ENCODE data around the gene DUSP16. TPM values are rescaled to one million over a fixed set of nuclear protein-coding genes. Genes with fewer than 3 reads are reported as not detected.
"Not testable (repeated sequence)": the region's sequence is repeated elsewhere in the genome, so short reads cannot be mapped to it uniquely, and the experiment has no call there.

The DUSP16 gene
- total RNA-seq, 1 donor from 2014 or later = 24.2 TPM

GRCh38 chr12:12583510-12584178 lies 21.0 kb upstream of the DUSP16 start:
- DNase-seq = no peak

DNA sequence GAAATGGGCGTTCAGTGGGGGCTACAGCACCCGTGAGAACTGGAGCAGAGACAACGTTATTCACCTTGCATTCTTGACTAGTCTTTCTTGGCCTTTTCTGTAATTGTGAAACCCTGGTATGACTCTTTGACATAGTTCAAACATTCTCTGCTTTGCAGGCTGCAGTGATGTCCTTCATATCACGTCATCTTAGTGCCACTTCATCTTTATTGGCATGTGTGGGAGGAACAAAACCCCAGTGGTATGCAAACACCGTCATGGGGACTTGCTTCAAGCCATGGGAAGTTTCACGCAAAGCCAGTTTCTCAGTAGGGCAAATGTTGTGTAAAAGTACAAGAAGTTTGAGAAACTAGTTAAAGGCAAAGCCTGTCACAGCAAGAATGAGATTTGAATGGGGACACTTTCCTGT lies 20.2 kb upstream of the DUSP16 start:
- DNase-seq = no peak

- DNase-seq = no peak
Measured at GRCh38 chr12:12582193-12582881, 19.7 kb upstream of the DUSP16 start.

- DNase-seq = not testable (repeated sequence)
Measured at GRCh38 chr12:12580716-12581115, 18.1 kb upstream of the DUSP16 start.

- DNase-seq = no peak
Measured at GRCh38 chr12:12577786-12578185, 15.1 kb upstream of the DUSP16 start.

- no peak for DNase-seq
Measured at GRCh38 chr12:12572659-12573058, 10.0 kb upstream of the DUSP16 start.

DNA sequence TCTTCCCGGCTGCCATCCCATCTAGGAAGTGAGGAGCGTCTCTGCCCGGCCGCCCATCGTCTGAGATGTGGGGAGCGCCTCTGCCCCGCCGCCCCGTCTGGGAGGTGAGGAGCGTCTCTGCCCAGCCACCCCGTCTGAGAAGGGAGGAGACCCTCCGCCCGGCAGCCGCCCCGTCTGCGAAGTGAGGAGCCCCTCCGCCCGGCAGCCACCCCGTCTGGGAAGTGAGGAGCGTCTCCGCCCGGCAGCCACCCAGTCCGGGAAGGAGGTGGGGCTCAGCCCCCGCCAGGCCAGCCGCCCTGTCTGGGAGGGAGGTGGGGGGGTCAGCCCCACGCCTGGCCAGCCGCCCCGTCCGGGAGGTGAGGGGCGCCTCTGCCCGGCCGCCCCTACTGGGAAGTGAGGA lies 3.3 kb upstream of the DUSP16 start:
- not testable (repeated sequence) for DNase-seq

GRCh38 chr12:12564911-12565310 lies 2.2 kb upstream of the DUSP16 start:
- DNase-seq = no peak

DNA sequence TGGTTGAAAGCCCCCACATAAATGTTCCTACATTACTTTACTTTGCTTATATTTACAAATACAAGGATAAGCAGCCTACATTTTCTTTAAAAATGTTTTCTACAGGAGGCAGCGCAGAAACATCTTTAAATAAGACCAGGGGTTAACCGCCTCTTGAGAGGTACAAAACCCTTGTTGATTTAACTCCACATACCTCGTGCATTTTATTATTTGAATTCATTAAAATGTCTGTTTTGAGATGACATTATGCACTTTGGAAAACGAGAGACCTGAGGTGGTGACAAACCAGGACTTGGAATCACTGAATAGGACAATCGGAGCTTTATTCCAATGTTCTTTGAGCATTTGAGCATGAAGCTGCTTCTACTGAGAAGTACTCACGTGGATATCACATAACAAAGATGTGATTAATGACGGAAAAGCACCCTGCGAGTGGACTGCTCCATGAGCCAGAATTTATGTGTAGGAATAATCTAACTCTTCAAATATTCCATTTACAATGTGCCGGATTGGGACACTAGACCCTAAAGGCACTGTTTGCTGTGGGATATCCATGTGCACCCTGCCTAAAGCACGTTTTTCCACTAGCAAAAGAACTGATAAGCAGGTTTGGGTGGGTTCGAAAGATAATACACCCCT lies 746 bp upstream of the DUSP16 start:
- peak; percentile 51 for DNase-seq

GRCh38 chr12:12562016-12562483 lies 613 bp downstream of the DUSP16 start:
- DNase-seq = no peak

DNA sequence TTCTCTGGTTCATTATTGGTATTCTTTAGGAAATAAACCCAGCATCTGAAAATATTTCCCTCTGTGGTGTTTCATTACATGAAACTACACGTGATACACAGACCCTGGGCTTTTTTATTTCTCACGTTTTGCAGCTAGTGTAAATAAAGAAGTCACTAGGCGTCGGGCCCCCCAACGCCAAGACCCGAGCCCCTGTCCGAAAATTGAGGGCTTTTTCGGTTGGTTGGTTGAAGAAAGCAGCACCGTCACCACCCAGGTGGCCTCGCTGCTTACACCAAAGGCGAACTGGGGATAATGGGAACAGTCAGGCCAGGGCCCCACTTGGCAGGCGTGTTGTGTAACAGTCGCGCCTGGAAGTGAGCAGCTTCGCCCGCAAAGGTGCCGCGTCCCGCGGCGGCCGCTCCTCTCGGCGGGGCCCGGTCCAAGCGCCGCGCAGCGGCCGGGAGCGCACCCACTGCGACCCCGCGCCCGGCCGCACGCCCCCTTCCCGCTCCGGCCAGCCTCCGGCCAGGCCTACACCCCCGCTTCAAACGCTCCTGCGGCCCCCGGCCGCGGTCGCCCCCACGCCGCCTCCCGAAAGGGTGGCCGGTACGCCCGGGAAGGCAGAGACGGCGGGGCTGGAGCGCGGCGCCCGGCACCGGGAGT lies 1.2 kb downstream of the DUSP16 start:
- DNase-seq = no peak

DNA sequence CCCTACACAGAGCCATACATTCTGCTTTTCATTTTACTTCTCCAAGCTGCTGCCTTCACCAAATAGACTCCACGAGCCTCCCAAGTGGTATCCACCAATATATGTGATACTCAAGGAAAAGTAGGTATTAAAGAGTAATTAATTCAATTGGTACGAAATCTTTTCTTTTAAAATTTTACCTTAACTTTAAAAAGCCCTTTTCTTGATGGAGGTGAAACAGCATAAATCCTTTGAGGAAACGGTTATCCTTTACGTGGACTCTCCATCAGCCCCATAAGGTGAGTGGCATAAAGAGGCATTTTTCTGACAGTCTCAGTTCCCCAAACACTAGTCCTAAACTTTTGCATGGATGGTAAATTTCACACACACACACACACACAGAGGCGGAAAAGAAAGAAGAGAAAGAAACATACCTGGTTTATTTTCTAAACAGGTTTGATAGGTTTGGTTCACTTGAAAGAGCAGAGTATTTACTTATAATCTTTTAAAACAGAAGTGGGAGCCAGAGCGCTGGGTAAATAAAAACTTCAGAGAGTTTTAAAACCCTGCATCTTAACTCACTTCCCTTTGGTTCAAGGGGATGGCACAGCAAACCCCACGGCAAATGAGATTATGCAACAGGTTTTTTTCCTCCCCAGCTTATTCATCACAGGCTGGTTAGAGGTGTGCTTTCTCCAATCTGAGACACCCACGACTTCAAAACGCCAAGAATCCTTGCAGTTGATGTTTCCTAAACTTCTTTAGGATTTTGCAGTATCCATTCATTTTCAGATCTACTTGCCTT lies 1.9 kb downstream of the DUSP16 start:
- peak; percentile 56 for DNase-seq

DNA sequence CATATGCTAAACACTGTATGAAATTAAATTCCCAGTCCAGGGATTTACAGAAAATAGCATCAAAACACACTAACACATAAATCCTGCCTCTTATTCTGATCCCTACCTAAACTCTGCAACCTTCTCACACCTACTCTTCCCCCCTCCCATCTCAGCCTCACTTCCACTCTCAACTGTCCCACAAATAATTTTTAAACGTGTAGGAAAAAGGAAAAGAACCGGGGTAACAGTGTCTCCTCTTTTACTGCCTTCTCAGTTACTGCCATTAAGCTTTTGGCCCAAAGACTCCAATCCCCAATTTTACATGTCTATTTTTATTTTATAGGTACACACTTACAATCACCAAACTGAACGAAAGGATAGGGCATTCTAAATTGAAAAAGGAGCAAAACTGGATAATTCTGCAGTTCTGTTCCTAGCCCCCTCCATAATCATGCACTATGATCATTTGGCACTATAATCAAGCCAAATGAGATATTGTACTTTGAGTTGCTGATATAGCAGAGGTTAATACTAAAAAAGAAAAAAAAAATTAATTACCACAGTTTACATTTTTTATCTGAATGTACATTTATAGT lies 2.9 kb downstream of the DUSP16 start:
- DNase-seq = no peak

DNA sequence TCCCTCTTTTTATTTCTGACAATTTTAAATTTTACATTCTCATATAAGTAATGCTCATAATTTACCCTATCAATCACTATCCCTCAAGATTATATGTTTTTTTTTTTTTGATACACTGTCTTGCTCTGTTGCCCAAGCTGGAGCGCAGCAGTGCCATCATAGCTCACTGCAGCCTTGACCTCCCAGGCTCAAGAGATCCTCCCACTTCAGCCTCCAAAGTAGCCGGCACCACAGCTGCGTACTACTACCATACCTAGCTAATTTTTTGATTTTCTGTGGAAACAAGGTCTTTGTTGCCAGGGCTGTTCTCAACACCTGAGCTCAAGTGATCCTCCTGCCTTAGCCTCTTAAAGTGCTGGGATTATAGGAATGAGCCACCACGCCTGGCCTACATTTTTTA lies 4.4 kb downstream of the DUSP16 start:
- no peak for DNase-seq

- DNase-seq = no peak
Measured at GRCh38 chr12:12557733-12558132, 4.9 kb downstream of the DUSP16 start.

DNA sequence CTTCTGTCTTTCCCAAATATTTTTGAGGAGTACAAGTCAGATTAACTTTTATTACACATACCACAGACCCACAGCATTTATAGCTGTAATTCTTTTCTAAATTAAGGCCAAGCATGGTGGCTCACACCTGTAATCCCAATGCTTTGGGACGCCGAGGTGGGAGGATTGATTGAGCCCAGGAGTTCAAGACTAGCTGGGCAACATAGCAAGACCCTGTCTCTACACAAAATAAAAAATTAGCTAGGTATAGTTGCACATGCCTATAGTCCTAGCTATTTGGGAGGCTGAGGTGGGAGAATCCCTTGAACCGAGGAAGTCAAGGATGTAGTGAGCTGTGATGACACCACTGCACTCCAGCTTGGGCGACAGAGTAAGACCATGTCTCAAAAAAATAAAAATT lies 7.0 kb downstream of the DUSP16 start:
- DNase-seq = no peak

DNA sequence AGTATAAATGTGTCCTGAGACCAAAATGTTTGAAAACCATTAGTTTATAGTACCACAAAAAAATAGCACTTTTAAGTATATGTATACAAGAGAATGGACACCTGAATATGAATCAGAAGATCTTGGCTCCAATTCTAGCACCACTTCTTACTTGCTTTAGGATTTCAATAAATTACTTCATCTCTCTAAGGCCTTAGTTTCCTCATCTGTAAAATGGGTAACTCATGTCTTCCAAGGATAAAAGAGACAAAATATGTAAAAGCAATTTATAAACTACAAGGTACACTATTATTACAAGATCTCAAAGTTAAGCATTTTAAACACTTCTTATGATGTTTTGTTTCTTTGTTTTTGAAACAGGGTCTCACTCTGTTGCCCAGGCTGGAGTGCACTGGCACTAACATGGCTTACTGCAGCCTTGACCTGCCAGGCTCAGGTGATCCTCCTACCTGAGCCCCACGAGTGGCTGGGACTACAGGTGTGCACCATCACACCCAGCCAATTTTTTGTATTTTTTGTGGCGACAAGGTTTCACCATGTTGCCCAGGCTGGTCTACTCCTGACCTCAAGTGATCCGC lies 9.4 kb downstream of the DUSP16 start:
- no peak for DNase-seq

DNA sequence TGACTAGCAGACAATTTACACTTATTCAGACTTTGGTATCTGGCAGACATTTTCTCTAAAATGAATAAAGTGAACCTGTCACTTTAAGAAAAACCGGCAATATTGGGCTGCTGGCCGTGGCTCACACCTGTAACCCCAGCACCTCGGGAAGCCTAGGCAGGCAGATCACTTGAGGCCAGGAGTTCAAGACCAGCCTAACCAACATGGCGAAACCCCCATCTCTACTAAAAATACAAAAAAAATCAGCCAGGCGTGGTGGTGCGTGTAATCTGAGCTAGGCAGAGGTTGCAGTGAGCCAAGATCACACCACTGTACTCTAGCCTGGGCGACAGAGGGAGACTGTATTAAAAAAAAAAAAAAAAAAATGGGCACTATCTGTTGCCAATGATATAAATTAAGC lies 11.5 kb downstream of the DUSP16 start:
- DNase-seq = no peak

GRCh38 chr12:12550277-12550676 lies 12.4 kb downstream of the DUSP16 start:
- DNase-seq = no peak

- DNase-seq = no peak
Measured at GRCh38 chr12:12549426-12549825, 13.2 kb downstream of the DUSP16 start.

DNA sequence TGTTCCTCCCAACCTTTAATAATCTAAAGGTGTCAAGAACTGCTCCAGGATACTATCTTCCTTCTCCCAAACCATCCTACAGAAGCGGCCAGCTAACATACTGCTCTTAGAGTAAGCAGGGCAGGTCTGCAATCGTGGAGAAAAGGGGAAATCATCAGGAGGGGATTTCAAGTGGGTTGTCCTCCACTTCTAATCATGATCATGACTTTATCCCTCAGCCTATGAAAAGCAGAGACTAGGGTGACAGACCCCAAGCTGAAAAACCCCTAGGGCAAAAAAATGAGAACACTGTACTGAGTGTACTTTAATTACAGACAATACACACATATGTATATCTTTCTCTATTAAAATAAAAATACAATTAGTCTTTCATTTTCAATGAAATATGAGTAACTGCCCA lies 13.9 kb downstream of the DUSP16 start:
- no peak for DNase-seq

All from skin of body (tissue), 2 donors.